NCI-H2227 (cell line): Measurements from ENCODE around the gene RAB25.
"Not testable (repeated sequence)": the region's sequence is repeated elsewhere in the genome, so short reads cannot be mapped to it uniquely, and the experiment has no call there.

Source experiments
- DNase-seq: peaks from one replicate; lab custom pipeline; 2025; ENCODE audit not compliant: unreplicated experiment; lab: John Stamatoyannopoulos, UW

RAB25 gene

GRCh38 chr1:156115514-156116374, 54.8 kb downstream of the RAB25 start:
- no peak for DNase-seq

DNA sequence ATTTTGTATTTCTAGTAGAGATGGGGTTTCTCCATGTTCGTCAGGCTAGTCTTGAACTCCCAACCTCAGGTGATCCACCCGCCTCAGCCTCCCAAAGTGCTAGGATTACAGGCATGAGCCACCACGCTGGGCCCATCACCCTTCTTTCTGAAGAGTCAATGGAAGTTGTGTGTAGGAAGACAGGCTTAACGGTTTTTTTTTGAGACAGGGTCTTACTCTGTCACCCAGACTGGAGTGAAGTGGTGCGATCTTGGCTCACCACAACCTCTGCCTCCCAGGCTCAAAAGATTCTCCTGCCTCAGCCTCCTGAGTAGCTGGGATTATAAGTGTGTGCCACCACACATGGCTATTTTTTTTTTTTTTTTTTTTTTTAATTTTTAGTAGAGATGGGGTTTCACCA, 55.8 kb downstream of the RAB25 start:
- DNase-seq: not testable (repeated sequence)

- DNase-seq: no peak
These were observed 56.6 kb downstream of the RAB25 start for GRCh38 chr1:156117414-156118176.

GRCh38 chr1:156118177-156118868, 57.4 kb downstream of the RAB25 start:
- no peak for DNase-seq

- no peak for DNase-seq
These were observed 58.7 kb downstream of the RAB25 start for GRCh38 chr1:156119503-156120209.
